Neuronal stem cell (in vitro differentiated cells): ENCODE results near the gene TMC7.
"Not testable (repeated sequence)": the region's sequence is repeated elsewhere in the genome, so short reads cannot be mapped to it uniquely, and the experiment has no call there.

Experiments used
- DNase-seq: peaks from one replicate; pipeline ENCODE4 v3.0.0-alpha.2; 2013; ENCODE audit warnings: low spot score
- H2AFZ ChIP-seq: one replicate; pipeline ENCODE4 v1.6.1; 2013; ENCODE audit warnings: mild to moderate bottlenecking, low read length, inconsistent platforms
- H2AK5ac ChIP-seq: 2 replicates; pipeline ENCODE4 v1.6.1; 2013; ENCODE audit warnings: low read depth, mild to moderate bottlenecking, inconsistent platforms, low read length, moderate library complexity, mixed read lengths
- H2BK120ac ChIP-seq: 2 replicates; pipeline ENCODE4 v1.6.1; 2013; ENCODE audit warnings: low read depth, mild to moderate bottlenecking, inconsistent platforms, low read length, moderate library complexity, mixed read lengths
- H2BK12ac ChIP-seq: one replicate; pipeline ENCODE4 v1.6.1; 2013; ENCODE audit warnings: low read length, inconsistent platforms
- H2BK15ac ChIP-seq: 2 replicates; pipeline ENCODE4 v1.6.1; 2013; ENCODE audit warnings: mild to moderate bottlenecking, low read length, inconsistent platforms, mixed read lengths
- H2BK5ac ChIP-seq: one replicate; pipeline ENCODE4 v1.6.1; 2013; ENCODE audit warnings: inconsistent platforms, mild to moderate bottlenecking, low read length, moderate library complexity
- H3K14ac ChIP-seq: one replicate; pipeline ENCODE4 v1.6.1; 2013; ENCODE audit warnings: low read length, inconsistent platforms
- H3K18ac ChIP-seq: 2 replicates; pipeline ENCODE4 v1.6.1; 2013; ENCODE audit warnings: low read length, inconsistent platforms
- H3K23ac ChIP-seq: 2 replicates; pipeline ENCODE4 v1.6.1; 2013; ENCODE audit warnings: low read depth, mild to moderate bottlenecking, mixed read lengths, low read length, inconsistent platforms; ENCODE audit not compliant: poor library complexity
- H3K27ac ChIP-seq: replicated peaks from 3 replicates; pipeline ENCODE4 v1.5.1; 2013; ENCODE audit warnings: low read length, inconsistent platforms
- H3K27me3 ChIP-seq, 3 experiments: 2 replicates each; pipeline ENCODE4 v1.6.1; 2013; ENCODE audit warnings: low read length in 3 of 3, mild to moderate bottlenecking in 2 of 3, inconsistent platforms in 1 of 3, low read depth in 1 of 3, mixed read lengths in 1 of 3, moderate library complexity in 1 of 3; ENCODE audit not compliant: control insufficient read depth in 3 of 3, insufficient read depth in 3 of 3
- H3K36me3 ChIP-seq, 2 donors: replicated peaks in 1 of 2; 2 replicates each; pipeline ENCODE4 v1.6.1; 2013; ENCODE audit warnings: low read length in 2 of 2; ENCODE audit not compliant: control insufficient read depth in 2 of 2, insufficient read depth in 2 of 2
- H3K4ac ChIP-seq: 2 replicates; pipeline ENCODE4 v1.6.1; 2013; ENCODE audit warnings: inconsistent platforms, mild to moderate bottlenecking, low read length, moderate library complexity
- H3K4me1 ChIP-seq, 2 donors: 1 replicate in 1 of 2; 2 replicates in 1 of 2; pipeline ENCODE4 v1.6.1; 2013; ENCODE audit warnings: low read length in 2 of 2, low read depth in 1 of 2; ENCODE audit not compliant: control insufficient read depth in 2 of 2, insufficient read depth in 1 of 2
- H3K4me2 ChIP-seq: one replicate; pipeline ENCODE4 v1.6.1; 2013; ENCODE audit warnings: mild to moderate bottlenecking, low read length, inconsistent platforms; ENCODE audit not compliant: insufficient read depth, poor library complexity, severe bottlenecking
- H3K4me3 ChIP-seq, 2 donors: 2 replicates each; pipeline ENCODE4 v1.5.1; 2013; ENCODE audit warnings: low read length in 2 of 2, mild to moderate bottlenecking in 2 of 2, inconsistent platforms in 1 of 2, moderate library complexity in 1 of 2
- H3K79me1 ChIP-seq: one replicate; pipeline ENCODE4 v1.6.1; 2013; ENCODE audit warnings: low read depth, mild to moderate bottlenecking, inconsistent platforms, low read length, moderate library complexity
- H3K9ac ChIP-seq: one replicate; pipeline ENCODE4 v1.6.1; 2013; ENCODE audit warnings: mild to moderate bottlenecking, low read depth, low read length, inconsistent platforms; ENCODE audit not compliant: poor library complexity
- H3K9me3 ChIP-seq, 2 donors: replicated peaks in 1 of 2; 2 replicates each; pipeline versions ENCODE3 to v1.6.1; 2013; ENCODE audit warnings: low read length in 2 of 2, mild to moderate bottlenecking in 2 of 2, inconsistent platforms in 1 of 2, low read depth in 1 of 2, mixed read lengths in 1 of 2, moderate library complexity in 1 of 2; ENCODE audit not compliant: control insufficient read depth in 2 of 2, insufficient read depth in 1 of 2
- H4K8ac ChIP-seq: one replicate; pipeline ENCODE4 v1.6.1; 2013; ENCODE audit warnings: low read depth, mild to moderate bottlenecking, inconsistent platforms, low read length, moderate library complexity
- H4K91ac ChIP-seq: one replicate; pipeline ENCODE4 v1.6.1; 2013; ENCODE audit warnings: low read length, low read depth, mild to moderate bottlenecking, inconsistent platforms; ENCODE audit not compliant: poor library complexity
- WGBS, 2 donors: extraction: QIAGEN DNeasy Blood & Tissue Kit; methylation state at CpG; one replicate each; pipeline ENCODE4 v1.1.7; 2013; ENCODE audit warnings: missing lambda C conversion rate in 2 of 2, mixed read lengths in 1 of 2; ENCODE audit not compliant: insufficient read length in 2 of 2, insufficient replicate concordance in 1 of 2; ENCODE audit errors: extremely low coverage in 2 of 2; 5-methylcytosine and 5-hydroxymethylcytosine counted together

The TMC7 gene

DNA sequence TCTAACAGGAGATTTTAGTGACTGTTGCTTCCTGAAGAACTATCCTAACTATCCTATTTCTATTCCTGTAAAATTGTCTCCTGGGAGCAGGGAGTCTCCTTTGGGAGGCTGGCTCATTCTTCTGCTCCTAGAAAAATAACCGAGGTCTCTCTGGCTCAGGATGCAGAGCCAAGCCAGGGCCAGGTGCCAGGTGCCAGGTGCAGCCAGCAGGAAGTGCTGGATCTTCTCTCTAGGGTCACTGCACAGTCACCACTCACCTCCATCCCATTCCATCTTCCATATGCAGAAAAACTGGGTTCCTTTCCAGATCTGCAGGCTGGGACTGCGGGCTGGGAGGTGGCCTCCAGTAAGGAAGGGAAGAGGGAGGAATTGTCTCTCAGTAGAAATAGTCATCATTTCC is 3.8 kb upstream of the TMC7 start:
- peaks cover 0 to 2% of the 10 kb centered on the region in 2 donors for H3K4me1 ChIP-seq
- DNase-seq: no peak
- H3K27me3 ChIP-seq: peaks cover 0 to 6% (median 0%) of the 10 kb centered on the region in 3 experiments
- no peak overlapping the region for H3K4me3 ChIP-seq
- no peak overlapping the region for H2BK120ac ChIP-seq
- no CpG with 5 or more reads among the region's 2 CpGs for WGBS, 2 donors
- H3K27ac ChIP-seq: no peak overlapping the region
- H3K9ac ChIP-seq: no peak overlapping the region
- no peak overlapping the region for H3K23ac ChIP-seq
- H3K4me2 ChIP-seq: no peak overlapping the region
- no peak overlapping the region for H2AK5ac ChIP-seq
- H3K79me1 ChIP-seq: no peaks in the 10 kb centered on the region
- no peak overlapping the region for H2AFZ ChIP-seq
- H3K18ac ChIP-seq: no peak overlapping the region
- H4K8ac ChIP-seq: no peak overlapping the region
- peak overlapping the region; percentile 86 for H2BK15ac ChIP-seq
- no peaks in the 10 kb centered on the region for H3K36me3 ChIP-seq
- no peak overlapping the region for H3K4ac ChIP-seq
- H2BK12ac ChIP-seq: no peak overlapping the region
- H3K9me3 ChIP-seq: no peaks in the 10 kb centered on the region
- H4K91ac ChIP-seq: no peak overlapping the region
- H2BK5ac ChIP-seq: no peak overlapping the region
- H3K14ac ChIP-seq: no peak overlapping the region

DNA sequence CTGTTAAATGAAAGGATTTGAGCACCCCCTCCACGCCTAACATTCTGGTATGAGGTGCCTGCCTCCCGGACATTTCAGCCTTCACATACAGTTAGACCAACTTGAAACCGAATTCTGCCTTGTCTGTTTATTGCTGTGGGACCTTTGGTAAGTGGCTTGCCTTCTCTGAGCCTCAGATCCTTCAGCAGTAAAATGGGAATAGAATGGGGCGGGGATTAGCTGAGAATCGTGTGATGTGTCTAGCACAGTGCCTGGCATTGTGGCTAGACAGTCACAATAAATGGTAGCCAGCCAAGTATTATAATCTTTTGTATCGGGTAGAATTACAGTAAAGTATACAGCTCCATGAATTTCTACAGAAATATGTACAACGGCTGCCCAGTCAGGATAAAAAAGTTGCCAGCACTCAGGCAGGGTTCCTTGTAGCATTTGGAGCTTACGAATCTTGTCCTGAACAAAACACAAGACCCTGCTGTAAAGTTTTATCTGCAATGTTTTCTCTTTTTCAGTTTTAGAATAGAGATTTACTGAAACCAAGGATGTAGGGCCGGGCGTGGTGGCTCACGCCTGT is 786 bp downstream of the TMC7 start:
- no peak overlapping the region for H4K8ac ChIP-seq
- WGBS, 2 donors: no CpG with 5 or more reads among the region's 11 CpGs

DNA sequence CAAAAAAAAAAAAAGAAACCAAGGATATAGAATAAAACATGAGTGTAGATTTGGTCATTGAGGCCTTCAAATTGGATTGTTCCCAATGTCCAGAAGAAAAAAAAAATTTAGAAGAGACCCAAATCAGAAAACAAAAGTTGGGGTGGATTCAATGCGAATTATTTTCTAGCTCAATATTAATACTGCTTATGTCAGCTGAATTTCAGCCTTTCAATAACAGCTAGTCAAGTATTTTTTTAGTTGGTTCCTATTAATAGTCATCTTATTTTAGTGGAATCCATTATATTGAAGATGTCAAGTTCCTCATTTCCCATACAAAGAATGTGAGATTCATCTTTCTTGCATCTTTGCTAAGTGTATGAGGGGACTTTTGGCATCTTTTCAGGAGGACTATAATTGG is 1.5 kb downstream of the TMC7 start:
- no CpG with 5 or more reads among the region's 1 CpG for WGBS, 2 donors
- not testable (repeated sequence) for H3K18ac ChIP-seq, H3K23ac ChIP-seq, H4K8ac ChIP-seq, H3K27me3 ChIP-seq, H3K4ac ChIP-seq, H3K4me3 ChIP-seq, H2BK15ac ChIP-seq, H3K4me1 ChIP-seq, H4K91ac ChIP-seq, H2AK5ac ChIP-seq, H2BK12ac ChIP-seq, H3K27ac ChIP-seq, DNase-seq, H3K14ac ChIP-seq, H3K79me1 ChIP-seq, H2BK5ac ChIP-seq, H3K4me2 ChIP-seq, H3K9me3 ChIP-seq, H3K9ac ChIP-seq, H2BK120ac ChIP-seq, H3K36me3 ChIP-seq, H2AFZ ChIP-seq

More for the DNA sequence above, 786 bp downstream of the TMC7 start:
- H3K4me3 ChIP-seq: peak overlapping the region; percentile 60 to 93
- no peak overlapping the region for H2BK5ac ChIP-seq
- H3K27ac ChIP-seq: no peak overlapping the region
- no peak overlapping the region for H2BK15ac ChIP-seq
- no peak overlapping the region for H2BK12ac ChIP-seq
- peak overlapping the region; percentile 99 for H3K9ac ChIP-seq
- H4K91ac ChIP-seq: no peak overlapping the region
- no peak for DNase-seq
- no peaks in the 10 kb centered on the region for H3K9me3 ChIP-seq
- H3K14ac ChIP-seq: no peak overlapping the region
- peak overlapping the region; percentile 99 for H3K18ac ChIP-seq
- H3K36me3 ChIP-seq: no peaks in the 10 kb centered on the region
- peaks cover 0 to 2% of the 10 kb centered on the region in 2 donors for H3K4me1 ChIP-seq
- no peaks in the 10 kb centered on the region for H3K27me3 ChIP-seq
- H3K23ac ChIP-seq: peak overlapping the region; percentile 87
- no peak overlapping the region for H3K4ac ChIP-seq
- no peaks in the 10 kb centered on the region for H3K79me1 ChIP-seq
- peak overlapping the region; percentile 96 for H2AFZ ChIP-seq
- no peak overlapping the region for H2AK5ac ChIP-seq
- H2BK120ac ChIP-seq: no peak overlapping the region
- peak overlapping the region; percentile 66 for H3K4me2 ChIP-seq

DNA sequence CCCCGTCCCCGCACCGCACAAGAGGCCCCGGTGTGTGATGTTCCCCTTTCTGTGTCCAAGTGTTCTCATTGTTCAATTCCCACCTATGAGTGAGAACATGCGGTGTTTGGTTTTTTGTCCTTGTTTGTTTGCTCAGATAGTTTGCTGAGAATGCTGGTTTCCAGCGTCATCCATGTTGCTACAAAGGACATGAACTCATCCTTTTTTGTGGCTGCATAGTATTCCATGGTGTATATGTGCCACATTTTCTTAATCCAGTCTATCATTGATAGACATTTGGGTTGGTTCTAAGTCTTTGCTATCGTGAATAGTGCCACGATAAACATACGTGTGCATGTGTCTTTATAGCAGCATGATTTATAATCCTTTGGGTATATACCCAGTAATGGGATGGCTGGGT is 8.0 kb downstream of the TMC7 start:
- no CpG with 5 or more reads among the region's 9 CpGs for WGBS, 2 donors

More for the DNA sequence above, 8.0 kb downstream of the TMC7 start:
- not testable (repeated sequence) for H2AK5ac ChIP-seq, H3K4ac ChIP-seq, H3K4me2 ChIP-seq, H4K91ac ChIP-seq, H2BK5ac ChIP-seq, H2BK120ac ChIP-seq, H3K36me3 ChIP-seq, DNase-seq, H3K9ac ChIP-seq, H3K9me3 ChIP-seq, H3K18ac ChIP-seq, H3K4me1 ChIP-seq, H4K8ac ChIP-seq, H3K27ac ChIP-seq, H3K79me1 ChIP-seq, H3K14ac ChIP-seq, H3K4me3 ChIP-seq, H3K27me3 ChIP-seq, H2AFZ ChIP-seq, H2BK12ac ChIP-seq, H2BK15ac ChIP-seq, H3K23ac ChIP-seq
